ENCODE measurements around the gene KRTAP2-2. TPM values are rescaled to one million over a fixed set of nuclear protein-coding genes. Genes with fewer than 3 reads are reported as not detected.

The KRTAP2-2 gene
- total RNA-seq, 1 experiment from 2014 or later = not detected

DNA sequence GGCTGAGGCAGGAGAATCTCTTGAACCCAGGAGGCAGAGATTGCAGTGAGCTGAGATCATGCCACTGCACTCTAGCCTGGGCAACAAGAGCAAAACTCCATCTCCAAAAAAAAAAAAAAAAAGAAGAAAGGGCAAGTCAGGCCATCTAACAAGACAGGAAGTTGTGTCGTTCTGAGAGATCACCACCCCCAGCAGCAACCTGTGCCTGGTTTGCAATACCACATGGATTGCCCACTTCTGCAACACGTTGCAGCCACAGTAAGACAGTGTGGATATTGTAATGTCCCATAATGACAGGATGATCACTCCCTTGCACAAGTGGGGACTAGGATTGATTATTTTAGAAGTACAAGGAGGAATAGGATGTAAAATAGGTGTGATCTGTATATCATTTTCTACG lies 14.0 kb upstream of the KRTAP2-2 start (continued):
- TF ChIP-seq AR (CRISPR knock-in tag; IDR thresholded peaks at IDR 0.05) = no peak
- no peak for TF ChIP-seq NFYB (CRISPR knock-in tag; conservative IDR thresholded peaks at IDR 0.05; ENCODE audit: low read depth)
- no peak for TF ChIP-seq MYBL2 (CRISPR knock-in tag; IDR thresholded peaks at IDR 0.05)

DNA sequence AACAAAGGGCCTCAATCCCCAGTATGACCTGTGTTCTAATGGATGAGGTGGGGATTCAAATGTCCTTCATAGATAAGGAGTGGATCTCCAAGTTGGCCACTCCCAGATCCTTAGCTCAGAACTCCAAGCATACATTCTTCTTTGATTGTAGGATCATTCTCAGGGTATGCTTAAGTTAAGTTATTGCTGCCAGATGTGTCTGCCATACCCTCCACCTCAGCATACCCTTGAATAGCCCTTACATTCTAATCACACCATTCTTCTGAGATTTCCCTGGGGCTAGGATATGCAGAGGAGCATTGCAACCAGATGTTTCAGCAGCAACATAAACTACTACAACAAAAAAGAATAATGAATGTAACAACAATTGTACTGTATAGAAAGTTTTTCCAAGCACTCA lies 12.3 kb upstream of the KRTAP2-2 start:
- Mint-ChIP-seq H3K4me1 (peaks cover 4% of the 10 kb centered on the region; the same call in 1 of the 2 replicates), H3K9me3 (no peaks in the 10 kb centered on the region), H3K36me3 (no peaks in the 10 kb centered on the region), H3K4me3 (no peak overlapping the region), H3K27ac (no peak overlapping the region), H3K27me3 (ENCODE audit: low read depth) (no peaks in the 10 kb centered on the region)
- ChIA-PET CTCF (no interaction called here), POLR2A (no interaction called here)
- no peak for ATAC-seq
- DNase-seq (ENCODE audit: low spot score) = no peak
- TF ChIP-seq TCF7 (CRISPR knock-in tag; IDR thresholded peaks at IDR 0.05; ENCODE audit: low read depth) = no peak
- TF ChIP-seq MLX (CRISPR knock-in tag; IDR thresholded peaks at IDR 0.05) = no peak
- no peak for TF ChIP-seq ARID4B (CRISPR knock-in tag; IDR thresholded peaks at IDR 0.05; ENCODE audit: borderline replicate concordance)
- TF ChIP-seq TEAD1 (CRISPR knock-in tag; IDR thresholded peaks at IDR 0.05) = no peak
- TF ChIP-seq JAZF1 (CRISPR knock-in tag; IDR thresholded peaks at IDR 0.05) = no peak
- no peak for TF ChIP-seq GTF2I (CRISPR knock-in tag; conservative IDR thresholded peaks at IDR 0.05)
- TF ChIP-seq, protein P1, sequence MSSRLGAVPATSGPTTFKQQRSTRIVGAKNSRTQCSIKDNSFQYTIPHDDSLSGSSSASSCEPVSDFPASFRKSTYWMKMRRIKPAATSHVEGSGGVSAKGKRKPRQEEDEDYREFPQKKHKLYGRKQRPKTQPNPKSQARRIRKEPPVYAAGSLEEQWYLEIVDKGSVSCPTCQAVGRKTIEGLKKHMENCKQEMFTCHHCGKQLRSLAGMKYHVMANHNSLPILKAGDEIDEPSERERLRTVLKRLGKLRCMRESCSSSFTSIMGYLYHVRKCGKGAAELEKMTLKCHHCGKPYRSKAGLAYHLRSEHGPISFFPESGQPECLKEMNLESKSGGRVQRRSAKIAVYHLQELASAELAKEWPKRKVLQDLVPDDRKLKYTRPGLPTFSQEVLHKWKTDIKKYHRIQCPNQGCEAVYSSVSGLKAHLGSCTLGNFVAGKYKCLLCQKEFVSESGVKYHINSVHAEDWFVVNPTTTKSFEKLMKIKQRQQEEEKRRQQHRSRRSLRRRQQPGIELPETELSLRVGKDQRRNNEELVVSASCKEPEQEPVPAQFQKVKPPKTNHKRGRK (CRISPR knock-in tag; IDR thresholded peaks at IDR 0.05; ENCODE audit: borderline replicate concordance) = no peak
- no peak for TF ChIP-seq NR2C2 (CRISPR knock-in tag; IDR thresholded peaks at IDR 0.05)
- TF ChIP-seq, protein P2, sequence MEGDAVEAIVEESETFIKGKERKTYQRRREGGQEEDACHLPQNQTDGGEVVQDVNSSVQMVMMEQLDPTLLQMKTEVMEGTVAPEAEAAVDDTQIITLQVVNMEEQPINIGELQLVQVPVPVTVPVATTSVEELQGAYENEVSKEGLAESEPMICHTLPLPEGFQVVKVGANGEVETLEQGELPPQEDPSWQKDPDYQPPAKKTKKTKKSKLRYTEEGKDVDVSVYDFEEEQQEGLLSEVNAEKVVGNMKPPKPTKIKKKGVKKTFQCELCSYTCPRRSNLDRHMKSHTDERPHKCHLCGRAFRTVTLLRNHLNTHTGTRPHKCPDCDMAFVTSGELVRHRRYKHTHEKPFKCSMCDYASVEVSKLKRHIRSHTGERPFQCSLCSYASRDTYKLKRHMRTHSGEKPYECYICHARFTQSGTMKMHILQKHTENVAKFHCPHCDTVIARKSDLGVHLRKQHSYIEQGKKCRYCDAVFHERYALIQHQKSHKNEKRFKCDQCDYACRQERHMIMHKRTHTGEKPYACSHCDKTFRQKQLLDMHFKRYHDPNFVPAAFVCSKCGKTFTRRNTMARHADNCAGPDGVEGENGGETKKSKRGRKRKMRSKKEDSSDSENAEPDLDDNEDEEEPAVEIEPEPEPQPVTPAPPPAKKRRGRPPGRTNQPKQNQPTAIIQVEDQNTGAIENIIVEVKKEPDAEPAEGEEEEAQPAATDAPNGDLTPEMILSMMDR (IDR thresholded peaks at IDR 0.05) = no peak
- TF ChIP-seq AFF4 (CRISPR knock-in tag; IDR thresholded peaks at IDR 0.05; ENCODE audit: borderline replicate concordance) = no peak
- TF ChIP-seq, protein P3, sequence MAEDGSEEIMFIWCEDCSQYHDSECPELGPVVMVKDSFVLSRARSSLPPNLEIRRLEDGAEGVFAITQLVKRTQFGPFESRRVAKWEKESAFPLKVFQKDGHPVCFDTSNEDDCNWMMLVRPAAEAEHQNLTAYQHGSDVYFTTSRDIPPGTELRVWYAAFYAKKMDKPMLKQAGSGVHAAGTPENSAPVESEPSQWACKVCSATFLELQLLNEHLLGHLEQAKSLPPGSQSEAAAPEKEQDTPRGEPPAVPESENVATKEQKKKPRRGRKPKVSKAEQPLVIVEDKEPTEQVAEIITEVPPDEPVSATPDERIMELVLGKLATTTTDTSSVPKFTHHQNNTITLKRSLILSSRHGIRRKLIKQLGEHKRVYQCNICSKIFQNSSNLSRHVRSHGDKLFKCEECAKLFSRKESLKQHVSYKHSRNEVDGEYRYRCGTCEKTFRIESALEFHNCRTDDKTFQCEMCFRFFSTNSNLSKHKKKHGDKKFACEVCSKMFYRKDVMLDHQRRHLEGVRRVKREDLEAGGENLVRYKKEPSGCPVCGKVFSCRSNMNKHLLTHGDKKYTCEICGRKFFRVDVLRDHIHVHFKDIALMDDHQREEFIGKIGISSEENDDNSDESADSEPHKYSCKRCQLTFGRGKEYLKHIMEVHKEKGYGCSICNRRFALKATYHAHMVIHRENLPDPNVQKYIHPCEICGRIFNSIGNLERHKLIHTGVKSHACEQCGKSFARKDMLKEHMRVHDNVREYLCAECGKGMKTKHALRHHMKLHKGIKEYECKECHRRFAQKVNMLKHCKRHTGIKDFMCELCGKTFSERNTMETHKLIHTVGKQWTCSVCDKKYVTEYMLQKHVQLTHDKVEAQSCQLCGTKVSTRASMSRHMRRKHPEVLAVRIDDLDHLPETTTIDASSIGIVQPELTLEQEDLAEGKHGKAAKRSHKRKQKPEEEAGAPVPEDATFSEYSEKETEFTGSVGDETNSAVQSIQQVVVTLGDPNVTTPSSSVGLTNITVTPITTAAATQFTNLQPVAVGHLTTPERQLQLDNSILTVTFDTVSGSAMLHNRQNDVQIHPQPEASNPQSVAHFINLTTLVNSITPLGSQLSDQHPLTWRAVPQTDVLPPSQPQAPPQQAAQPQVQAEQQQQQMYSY (CRISPR knock-in tag; IDR thresholded peaks at IDR 0.05) = no peak
- no peak for TF ChIP-seq OVOL2 (CRISPR knock-in tag; IDR thresholded peaks at IDR 0.05; ENCODE audit: borderline replicate concordance)
